Heart right ventricle (tissue), 16 donors: Measurements from ENCODE around the gene DTNA. TPM values are rescaled to one million over a fixed set of nuclear protein-coding genes. Genes with fewer than 3 reads are reported as not detected.

Source experiments
- ATAC-seq, 8 donors: fragments of 200-7000 bp; cut with Tn5 transposase; one replicate each; pipeline ENCODE4 v1.9.1; 2020; ENCODE audit warnings: mild to moderate bottlenecking in 8 of 8, moderate library complexity in 8 of 8, moderate number of reproducible peaks in 1 of 8
- DNase-seq, 2 donors: peaks; one replicate each; pipeline ENCODE4 v3.0.0-alpha.2; 2020
- H3K27ac ChIP-seq, 10 donors: fragments of 200-600 bp; sonication (generic) in 2 of 10; one replicate each; pipeline versions ENCODE4 v1.5.0 to v1.8.0; 2020 to 2022; ENCODE audit warnings: mild to moderate bottlenecking in 3 of 10
- H3K27me3 ChIP-seq, 7 donors: fragments of 200-600 bp; one replicate each; pipeline ENCODE4 v1.8.0; 2021 to 2022; ENCODE audit warnings: mild to moderate bottlenecking in 2 of 7
- H3K36me3 ChIP-seq, 9 donors: fragments of 200-600 bp; sonication (generic) in 1 of 9; one replicate each; pipeline versions ENCODE4 v1.5.0 to v1.8.0; 2020 to 2022; ENCODE audit warnings: mild to moderate bottlenecking in 2 of 9
- H3K4me1 ChIP-seq, 9 donors: fragments of 200-600 bp; sonication (generic) in 1 of 9; one replicate each; pipeline versions ENCODE4 v1.5.0 to v1.8.0; 2020 to 2022; ENCODE audit warnings: mild to moderate bottlenecking in 4 of 9
- H3K4me3 ChIP-seq, 10 donors: fragments of 200-600 bp; sonication (generic) in 2 of 10; one replicate each; pipeline versions ENCODE4 v1.5.0 to v1.8.0; 2020 to 2022; ENCODE audit warnings: mild to moderate bottlenecking in 7 of 10, moderate library complexity in 2 of 10
- H3K9me3 ChIP-seq, 11 donors: fragments of 200-600 bp in 10 of 11; sonication (generic) in 2 of 11; one replicate each; pipeline versions ENCODE4 v1.5.0 to v1.8.0; 2013 to 2022; ENCODE audit warnings: mild to moderate bottlenecking in 2 of 11, control low read depth in 1 of 11, moderate library complexity in 1 of 11
- WGBS, 2 donors: extraction: QIAGEN DNeasy Blood & Tissue Kit; methylation state at CpG; one replicate each; pipeline ENCODE4 v1.1.7; 2013; ENCODE audit warnings: inconsistent platforms in 1 of 2; 5-methylcytosine and 5-hydroxymethylcytosine counted together
- intact Hi-C, 10 donors: fragments of 100-400 bp; cut with DNase I; formaldehyde crosslinking; loops; one replicate each; pipeline versions ENCODE4 v1.11.1 to v1.14.2; 2022
- polyA plus RNA-seq, 2 donors: library from polyadenylated mRNA; stranded (reverse); fragments of 200-250 nt; gene quantifications; one replicate each; pipeline ENCODE4 v1.2.3, GENCODE V29; 2013
- total RNA-seq, 10 donors: library from RNA; stranded (reverse); fragmentation: NEBNext Ultra II Directional in 3 of 10; extraction: Animal tissue kit (Norgen Biotek cat#: 25700) in 3 of 10; gene quantifications; one replicate each; pipeline versions ENCODE4 v1.2.1 to v1.2.4, GENCODE V29; 2021 to 2023
- TF ChIP-seq, protein P1 (sequence below), 9 donors: fragments of 200-600 bp; sonication (generic) in 2 of 9; IDR thresholded peaks; one replicate each; pipeline versions ENCODE4 v1.5.0 to v1.8.0; 2021 to 2022; ENCODE audit warnings: antibody characterized with exemption in 9 of 9, mild to moderate bottlenecking in 5 of 9, moderate library complexity in 1 of 9
- donor health status: Arrhythmogenic right ventricular cardiomyopathy.
- donor health status: ischemic (EF 13 %, LVEDD 7.1; RV severe dilation, severe dysfunction).
- donor health status: healthy with polysubstance abuse.
- donor health status: DM: no; HTN: yes; CAD: no.
- donor health status: DM: no; HTN: no; CAD: no.
- donor health status: ischemic (EF 25% LVEDD 6.9; RV normal size, moderate dysfunction).
- donor health status: ischemic (EF 25% LVEDD 5.7; RV mildly dilated, moderate dysfunction).
- donor health status: healthy.
- donor health status: DM: yes; HTN: yes; CAD: no.
- donor health status: Ischemic cardiomyopathy.
- donor health status: ischemic (EF 35%, LVEDD 5.7; RV mildly dilated, moderate dysfunction).
- donor health status: nonischemic (EF 11% LVEDD 7.7; RV severe dilation, severe dysfunction).
- donor health status: DM: yes; HTN: yes; CAD: no.
- donor health status: PGD.
- donor health status: ischemic (EF 29% LVEDD 5.4; RV normal size, mild dysfunction).
- donor health status: nonischemic (EF 23%, LVEDD 6.1; RV moderate dilation, normal function).

Gene DTNA
- total and polyA plus RNA-seq, 12 donors, result 65.4 to 198 (median 179) TPM

DNA sequence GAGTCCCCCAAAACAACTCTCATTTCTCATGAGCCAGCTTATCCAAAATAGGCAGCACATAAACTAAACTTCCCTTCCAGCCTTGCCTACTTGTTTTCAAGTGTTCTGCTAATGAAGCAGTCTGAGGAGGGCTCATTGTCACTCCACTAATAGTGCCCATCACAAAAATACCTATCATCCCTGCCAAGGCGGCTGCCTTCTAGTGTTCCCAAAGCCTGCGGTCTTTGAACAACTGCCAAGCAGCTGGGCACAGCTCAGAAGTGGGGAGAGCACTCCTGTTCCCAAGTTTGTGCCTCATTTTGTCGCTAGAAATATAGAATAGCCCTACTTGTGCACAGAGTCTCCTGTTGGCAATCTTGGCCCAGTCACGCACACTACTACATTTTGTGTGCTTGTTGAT, 50.3 kb downstream of the DTNA start:
- DNase-seq, result peak; percentile 25 to 27
- Histone ChIP-seq H3K27me3 (no peaks in the 10 kb centered on the region), H3K4me1 (peaks cover 0 to 17% (median 7%) of the 10 kb centered on the region in 9 donors), H3K4me3 (no peak overlapping the region), H3K27ac (peak overlapping the region in 1 of 10 donors; percentile 11), H3K9me3 (peaks cover 0 to 6% (median 0%) of the 10 kb centered on the region in 11 donors), H3K36me3 (peaks cover 0 to 18% (median 0%) of the 10 kb centered on the region in 9 donors)
- 44 to 51% methylated on average over 4 of the region's 4 CpGs for WGBS, 2 donors
- TF ChIP-seq, protein P1, sequence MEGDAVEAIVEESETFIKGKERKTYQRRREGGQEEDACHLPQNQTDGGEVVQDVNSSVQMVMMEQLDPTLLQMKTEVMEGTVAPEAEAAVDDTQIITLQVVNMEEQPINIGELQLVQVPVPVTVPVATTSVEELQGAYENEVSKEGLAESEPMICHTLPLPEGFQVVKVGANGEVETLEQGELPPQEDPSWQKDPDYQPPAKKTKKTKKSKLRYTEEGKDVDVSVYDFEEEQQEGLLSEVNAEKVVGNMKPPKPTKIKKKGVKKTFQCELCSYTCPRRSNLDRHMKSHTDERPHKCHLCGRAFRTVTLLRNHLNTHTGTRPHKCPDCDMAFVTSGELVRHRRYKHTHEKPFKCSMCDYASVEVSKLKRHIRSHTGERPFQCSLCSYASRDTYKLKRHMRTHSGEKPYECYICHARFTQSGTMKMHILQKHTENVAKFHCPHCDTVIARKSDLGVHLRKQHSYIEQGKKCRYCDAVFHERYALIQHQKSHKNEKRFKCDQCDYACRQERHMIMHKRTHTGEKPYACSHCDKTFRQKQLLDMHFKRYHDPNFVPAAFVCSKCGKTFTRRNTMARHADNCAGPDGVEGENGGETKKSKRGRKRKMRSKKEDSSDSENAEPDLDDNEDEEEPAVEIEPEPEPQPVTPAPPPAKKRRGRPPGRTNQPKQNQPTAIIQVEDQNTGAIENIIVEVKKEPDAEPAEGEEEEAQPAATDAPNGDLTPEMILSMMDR (IDR thresholded peaks at IDR 0.05), result no peak
- ATAC-seq, result peak in 6 of 8 donors; percentile 73 to 91 (median 82)
- intact Hi-C loops, result loop anchor here in 1 of 10 donors (10.0 kb wide), 1 partner anchor 64 kb away; no protein-coding TSS in a partner anchor

DNA sequence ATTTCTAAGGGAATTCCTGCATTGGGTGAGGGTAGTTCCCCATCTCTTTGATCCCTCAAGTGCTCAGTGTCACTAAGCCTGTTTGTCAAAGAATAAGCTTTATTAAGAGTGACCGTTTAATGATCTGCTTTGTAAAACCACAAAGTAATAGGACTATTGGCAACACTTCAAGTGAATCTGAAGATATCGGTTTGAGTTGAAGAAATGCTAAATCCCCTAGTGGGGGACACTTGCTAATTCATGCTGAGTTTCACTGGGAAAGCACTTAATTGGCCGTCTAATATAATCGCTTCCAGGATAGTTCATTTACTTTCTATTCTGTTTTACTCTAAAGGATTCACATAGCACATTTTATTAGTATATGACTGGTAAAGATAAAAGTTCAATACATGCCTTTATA, 54.4 kb downstream of the DTNA start:
- intact Hi-C loops, result loop anchor here in 1 of 10 donors (10.0 kb wide), 1 partner anchor 60 kb away; no protein-coding TSS in a partner anchor
- 74 to 77% methylated on average over 4 of the region's 4 CpGs for WGBS, 2 donors
- no peaks in the 10 kb centered on the region for H3K27me3 ChIP-seq
- H3K9me3 ChIP-seq, result peaks cover 0 to 2% (median 0%) of the 10 kb centered on the region in 11 donors
- no peak for ATAC-seq
- peaks cover 0 to 13% (median 7%) of the 10 kb centered on the region in 9 donors for H3K4me1 ChIP-seq
- H3K27ac ChIP-seq, result no peak overlapping the region
- DNase-seq, result no peak
- H3K4me3 ChIP-seq, result no peak overlapping the region
- TF ChIP-seq, protein P1 (IDR thresholded peaks at IDR 0.05), result no peak
- H3K36me3 ChIP-seq, result peaks cover 0 to 23% (median 0%) of the 10 kb centered on the region in 9 donors

DNA sequence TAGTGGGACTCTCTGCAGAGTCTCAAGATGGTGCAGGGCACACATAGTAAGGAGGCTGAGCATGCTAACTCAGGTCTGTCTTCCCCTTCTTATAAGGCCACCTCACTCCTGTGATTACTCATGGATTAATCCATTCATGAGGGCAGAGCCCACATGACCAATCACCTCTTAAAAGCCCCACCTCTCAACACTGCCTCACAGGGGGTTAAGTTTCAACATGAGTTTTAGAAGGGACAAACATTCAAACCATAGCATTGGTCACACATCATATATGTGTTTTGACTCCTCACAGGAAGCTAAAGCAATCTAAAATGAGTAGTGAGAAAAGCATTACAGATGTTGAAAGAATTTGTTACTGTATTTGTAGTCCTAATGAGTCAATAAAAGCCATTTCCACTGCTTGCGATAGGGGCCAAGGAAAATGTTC, 57.5 kb downstream of the DTNA start:
- H3K9me3 ChIP-seq, result peaks cover 0 to 2% (median 0%) of the 10 kb centered on the region in 11 donors
- no peak overlapping the region for H3K4me3 ChIP-seq
- DNase-seq (no peak), ATAC-seq (no peak)
- H3K36me3 ChIP-seq, result peaks cover 0 to 23% (median 0%) of the 10 kb centered on the region in 9 donors
- H3K4me1 ChIP-seq, result peaks cover 0 to 11% (median 4%) of the 10 kb centered on the region in 9 donors
- intact Hi-C loops, result loop anchor here in 1 of 10 donors (10.0 kb wide), 1 partner anchor 57 kb away; no protein-coding TSS in a partner anchor
- no peak overlapping the region for H3K27ac ChIP-seq
- TF ChIP-seq, protein P1 (IDR thresholded peaks at IDR 0.05), result no peak
- H3K27me3 ChIP-seq, result no peaks in the 10 kb centered on the region
- WGBS, 2 donors, result 88 to 94% methylated on average over 1 of the region's 1 CpG

DNA sequence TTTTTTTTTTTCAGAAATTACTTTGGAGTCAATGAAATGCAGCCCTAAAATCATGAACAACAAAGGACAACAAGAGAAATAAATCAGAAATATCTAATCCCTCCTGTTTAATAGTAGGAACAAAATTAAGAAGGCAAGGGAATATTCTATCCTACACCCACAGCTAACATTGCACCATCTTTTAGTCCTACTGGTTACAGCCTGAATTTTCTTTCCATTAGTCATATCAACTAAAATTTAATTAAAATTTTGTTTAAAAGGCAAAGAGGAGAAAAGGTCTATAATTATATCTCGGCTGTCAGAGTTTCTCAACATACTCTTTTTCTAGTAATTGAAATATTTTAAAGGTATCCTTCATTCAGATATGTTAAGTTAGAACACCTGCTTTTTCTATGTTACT, 61.9 kb downstream of the DTNA start:
- 90% methylated on average over 1 of the region's 1 CpG for WGBS, 2 donors
- intact Hi-C loops, result loop anchor here in 1 of 10 donors (10.0 kb wide), 1 partner anchor 67 kb away; no protein-coding TSS in a partner anchor
- H3K4me3 ChIP-seq, result no peak overlapping the region
- TF ChIP-seq, protein P1 (IDR thresholded peaks at IDR 0.05), result no peak
- H3K4me1 ChIP-seq, result peaks cover 0 to 35% (median 22%) of the 10 kb centered on the region in 9 donors
- peaks cover 0 to 22% (median 0%) of the 10 kb centered on the region in 9 donors for H3K36me3 ChIP-seq
- H3K27me3 ChIP-seq, result no peaks in the 10 kb centered on the region
- no peak for DNase-seq
- no peak for ATAC-seq
- H3K27ac ChIP-seq, result peak overlapping the region in 4 of 10 donors; percentile 8 to 68 (median 65)
- H3K9me3 ChIP-seq, result peaks cover 0 to 2% (median 0%) of the 10 kb centered on the region in 11 donors
